ENCODE results near the gene MYH7.

MYH7 gene

DNA sequence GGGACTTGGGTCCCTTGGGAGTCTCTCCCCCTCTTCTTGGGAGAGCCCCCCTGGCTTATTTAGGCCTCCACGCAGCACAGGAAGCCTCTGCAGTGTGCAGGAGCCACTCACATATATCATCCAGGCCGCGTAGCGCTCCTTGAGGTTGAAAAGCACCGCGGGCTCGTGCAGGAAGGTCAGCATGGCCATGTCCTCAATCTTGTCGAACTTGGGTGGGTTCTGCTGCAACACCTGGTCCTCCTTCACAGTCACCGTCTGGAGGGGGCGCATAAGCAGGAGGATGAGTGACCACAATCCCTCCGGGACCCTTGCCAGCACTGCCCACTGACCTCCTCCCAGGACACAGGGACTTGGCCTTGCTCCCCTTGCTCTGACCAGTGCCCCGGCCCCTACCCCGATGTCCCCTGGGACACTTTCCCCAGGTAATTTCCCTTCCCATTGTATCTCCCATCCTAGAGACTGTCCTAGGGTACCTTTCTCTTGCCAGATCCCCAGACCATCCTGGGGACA, 29.9 kb downstream of the MYH7 start:
- Histone ChIP-seq H3F3A (ENCODE audit: insufficient read depth) (no peaks in the 10 kb centered on the region), H3K4me2 (ENCODE audit: low read depth, low read length, poor library complexity, severe bottlenecking) (no peak overlapping the region), H3K36me3 (ENCODE audit: low read length) (no peaks in the 10 kb centered on the region), H3K9ac (ENCODE audit: low read length) (no peak overlapping the region), H3K27me3 (ENCODE audit: low read length) (no peaks in the 10 kb centered on the region), H3K79me2 (ENCODE audit: insufficient read depth, low read length) (no peaks in the 10 kb centered on the region), H3K9me3 (ENCODE audit: insufficient read depth, low read length) (no peaks in the 10 kb centered on the region), H3K27ac (ENCODE audit: low read depth, low read length) (no peak overlapping the region), H3K4me3 (ENCODE audit: insufficient read depth, low read length, poor library complexity, severe bottlenecking) (no peak overlapping the region), H4K20me1 (ENCODE audit: low read depth, low read length) (no peaks in the 10 kb centered on the region), H3K9me2 (replicated peaks; ENCODE audit: insufficient read depth, low read length) (no peaks in the 10 kb centered on the region), H2AFZ (ENCODE audit: low read depth, low read length, severe bottlenecking) (no peak overlapping the region)
- TF ChIP-seq, protein P1, sequence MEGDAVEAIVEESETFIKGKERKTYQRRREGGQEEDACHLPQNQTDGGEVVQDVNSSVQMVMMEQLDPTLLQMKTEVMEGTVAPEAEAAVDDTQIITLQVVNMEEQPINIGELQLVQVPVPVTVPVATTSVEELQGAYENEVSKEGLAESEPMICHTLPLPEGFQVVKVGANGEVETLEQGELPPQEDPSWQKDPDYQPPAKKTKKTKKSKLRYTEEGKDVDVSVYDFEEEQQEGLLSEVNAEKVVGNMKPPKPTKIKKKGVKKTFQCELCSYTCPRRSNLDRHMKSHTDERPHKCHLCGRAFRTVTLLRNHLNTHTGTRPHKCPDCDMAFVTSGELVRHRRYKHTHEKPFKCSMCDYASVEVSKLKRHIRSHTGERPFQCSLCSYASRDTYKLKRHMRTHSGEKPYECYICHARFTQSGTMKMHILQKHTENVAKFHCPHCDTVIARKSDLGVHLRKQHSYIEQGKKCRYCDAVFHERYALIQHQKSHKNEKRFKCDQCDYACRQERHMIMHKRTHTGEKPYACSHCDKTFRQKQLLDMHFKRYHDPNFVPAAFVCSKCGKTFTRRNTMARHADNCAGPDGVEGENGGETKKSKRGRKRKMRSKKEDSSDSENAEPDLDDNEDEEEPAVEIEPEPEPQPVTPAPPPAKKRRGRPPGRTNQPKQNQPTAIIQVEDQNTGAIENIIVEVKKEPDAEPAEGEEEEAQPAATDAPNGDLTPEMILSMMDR (IDR thresholded peaks at IDR 0.05; ENCODE audit: insufficient read depth, low read length, poor library complexity, severe bottlenecking) = no peak
- no peak for TF ChIP-seq EZH2phosphoT487 (conservative IDR thresholded peaks at IDR 0.05; ENCODE audit: low read length)

DNA sequence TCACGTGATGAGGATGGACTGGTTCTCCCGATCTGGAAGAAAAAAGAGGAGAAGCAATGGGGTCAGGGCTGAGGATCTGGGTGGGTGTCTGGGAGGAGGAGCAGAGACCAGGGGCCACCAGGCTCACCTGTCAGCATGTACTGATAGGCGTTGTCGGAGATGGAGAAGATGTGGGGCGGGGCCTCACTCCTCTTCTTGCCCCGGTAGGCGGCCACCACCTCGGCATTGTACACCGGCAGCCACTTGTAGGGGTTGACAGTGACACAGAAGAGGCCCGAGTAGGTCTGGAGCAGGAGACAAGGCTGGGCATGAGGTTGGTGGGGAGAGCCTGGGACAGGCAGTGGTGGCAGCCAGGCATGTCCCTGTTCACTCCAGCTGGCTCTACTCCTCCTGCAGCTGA, 30.4 kb downstream of the MYH7 start:
- no peaks in the 10 kb centered on the region for H3K79me2 ChIP-seq (ENCODE audit: insufficient read depth, low read length)
- H3F3A ChIP-seq (ENCODE audit: insufficient read depth) = no peaks in the 10 kb centered on the region
- H3K9ac ChIP-seq (ENCODE audit: low read length) = no peak overlapping the region
- H3K4me3 ChIP-seq (ENCODE audit: insufficient read depth, low read length, poor library complexity, severe bottlenecking) = no peak overlapping the region
- no peak overlapping the region for H3K4me2 ChIP-seq (ENCODE audit: low read depth, low read length, poor library complexity, severe bottlenecking)
- H4K20me1 ChIP-seq (ENCODE audit: low read depth, low read length) = no peaks in the 10 kb centered on the region
- H3K9me3 ChIP-seq (ENCODE audit: insufficient read depth, low read length) = no peaks in the 10 kb centered on the region
- H3K27me3 ChIP-seq (ENCODE audit: low read length) = no peaks in the 10 kb centered on the region
- H3K9me2 ChIP-seq (replicated peaks; ENCODE audit: insufficient read depth, low read length) = no peaks in the 10 kb centered on the region
- no peak overlapping the region for H3K27ac ChIP-seq (ENCODE audit: low read depth, low read length)
- H2AFZ ChIP-seq (ENCODE audit: low read depth, low read length, severe bottlenecking) = no peak overlapping the region
- TF ChIP-seq EZH2phosphoT487 (conservative IDR thresholded peaks at IDR 0.05; ENCODE audit: low read length) = no peak
- TF ChIP-seq, protein P1 (IDR thresholded peaks at IDR 0.05; ENCODE audit: insufficient read depth, low read length, poor library complexity, severe bottlenecking) = no peak
- no peaks in the 10 kb centered on the region for H3K36me3 ChIP-seq (ENCODE audit: low read length)

DNA sequence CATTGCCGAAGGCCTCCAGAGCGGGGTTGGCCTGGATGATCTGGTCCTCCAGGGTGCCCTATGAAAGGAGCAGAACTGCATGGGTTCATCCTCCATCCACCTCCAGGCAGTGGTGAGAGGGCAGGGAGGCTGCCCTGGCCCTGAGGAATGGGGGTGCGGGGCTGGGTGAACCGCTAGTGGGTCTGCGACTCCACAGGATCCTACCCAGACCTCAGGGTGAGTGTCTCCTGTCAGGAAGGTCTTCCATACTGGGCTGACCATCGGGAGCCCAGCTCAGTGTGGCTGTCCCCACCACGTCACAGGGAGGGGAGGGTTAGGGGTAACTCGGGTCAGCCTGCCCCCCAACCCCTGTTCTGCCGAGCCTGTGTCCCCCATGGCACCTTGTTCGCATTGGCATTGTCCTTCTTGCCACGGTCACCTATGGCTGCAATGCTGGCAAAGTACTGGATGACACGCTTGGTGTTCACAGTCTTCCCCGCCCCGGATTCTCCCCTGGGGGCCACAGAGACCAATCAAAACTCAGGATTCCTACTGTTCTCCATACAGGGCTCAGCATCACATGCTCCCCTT, 31.0 kb downstream of the MYH7 start:
- H3K9me2 ChIP-seq (replicated peaks; ENCODE audit: insufficient read depth, low read length) = no peaks in the 10 kb centered on the region
- H4K20me1 ChIP-seq (ENCODE audit: low read depth, low read length) = no peaks in the 10 kb centered on the region
- H3K27me3 ChIP-seq (ENCODE audit: low read length) = no peaks in the 10 kb centered on the region
- H2AFZ ChIP-seq (ENCODE audit: low read depth, low read length, severe bottlenecking) = no peak overlapping the region
- no peaks in the 10 kb centered on the region for H3K79me2 ChIP-seq (ENCODE audit: insufficient read depth, low read length)
- H3K9me3 ChIP-seq (ENCODE audit: insufficient read depth, low read length) = no peaks in the 10 kb centered on the region
- no peak overlapping the region for H3K4me3 ChIP-seq (ENCODE audit: insufficient read depth, low read length, poor library complexity, severe bottlenecking)
- no peak overlapping the region for H3K9ac ChIP-seq (ENCODE audit: low read length)
- H3F3A ChIP-seq (ENCODE audit: insufficient read depth) = no peaks in the 10 kb centered on the region
- TF ChIP-seq EZH2phosphoT487 (conservative IDR thresholded peaks at IDR 0.05; ENCODE audit: low read length) = no peak
- TF ChIP-seq, protein P1 (IDR thresholded peaks at IDR 0.05; ENCODE audit: insufficient read depth, low read length, poor library complexity, severe bottlenecking) = no peak
- H3K27ac ChIP-seq (ENCODE audit: low read depth, low read length) = no peak overlapping the region
- H3K36me3 ChIP-seq (ENCODE audit: low read length) = no peaks in the 10 kb centered on the region
- no peak overlapping the region for H3K4me2 ChIP-seq (ENCODE audit: low read depth, low read length, poor library complexity, severe bottlenecking)
